ENCODE data around the gene OR5D18.
"Not testable (repeated sequence)": the region's sequence is repeated elsewhere in the genome, so short reads cannot be mapped to it uniquely, and the experiment has no call there.

OR5D18 gene

GRCh38 chr11:55819330-55819729 is at the start of gene OR5D18:
Gene OR5D18 (plus strand): TSS chr11:55819630. CDS start chr11:55819630, 0 bp downstream.
- DNase-seq (ENCODE audit: low read depth in 3 of 3): no peak

DNA sequence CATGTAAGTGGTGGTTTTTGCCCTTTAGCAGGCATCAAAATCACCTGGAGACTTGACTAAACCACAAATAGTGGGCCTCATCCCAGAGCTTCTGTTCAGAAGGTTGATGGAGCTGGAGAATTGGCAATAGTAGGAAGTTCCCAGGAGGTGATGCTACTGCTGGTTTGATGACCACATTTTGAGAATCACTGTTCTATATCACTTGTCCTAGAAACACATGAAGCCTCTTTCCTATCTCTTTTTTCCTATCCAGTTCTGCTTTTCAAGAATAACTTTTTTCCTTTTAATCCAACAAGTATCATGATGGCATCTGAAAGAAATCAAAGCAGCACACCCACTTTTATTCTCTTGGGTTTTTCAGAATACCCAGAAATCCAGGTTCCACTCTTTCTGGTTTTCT is 46.3 kb upstream of the OR5D18 start, which contains the start of gene OR5D13:
Gene OR5D13, plus strand, starts transcription at position 301 of the 400 bp plus-strand sequence. Its CDS starts 0 bp downstream, at position 301.
- DNase-seq (ENCODE audit: low read depth in 3 of 3): no peak

DNA sequence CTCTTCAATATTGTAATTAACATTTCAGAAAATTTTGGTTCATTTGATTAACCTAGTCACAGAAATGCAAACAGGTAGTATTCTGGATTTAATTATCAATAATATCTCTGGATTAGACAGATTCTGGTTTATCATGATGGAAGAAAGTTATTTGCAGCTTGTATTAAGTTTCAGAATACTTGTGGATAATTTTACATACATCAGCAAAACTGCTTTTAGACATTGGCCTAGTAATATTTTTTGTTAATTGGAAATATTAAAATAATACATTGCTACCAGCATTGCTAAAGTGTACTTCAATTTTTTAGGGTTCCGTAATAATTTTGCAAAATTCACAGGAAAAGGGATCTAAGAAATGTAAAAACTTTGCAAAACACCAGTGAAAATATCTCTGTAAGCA is 27.8 kb upstream of the OR5D18 start:
- no peak for DNase-seq (ENCODE audit: low read depth in 3 of 3)

DNA sequence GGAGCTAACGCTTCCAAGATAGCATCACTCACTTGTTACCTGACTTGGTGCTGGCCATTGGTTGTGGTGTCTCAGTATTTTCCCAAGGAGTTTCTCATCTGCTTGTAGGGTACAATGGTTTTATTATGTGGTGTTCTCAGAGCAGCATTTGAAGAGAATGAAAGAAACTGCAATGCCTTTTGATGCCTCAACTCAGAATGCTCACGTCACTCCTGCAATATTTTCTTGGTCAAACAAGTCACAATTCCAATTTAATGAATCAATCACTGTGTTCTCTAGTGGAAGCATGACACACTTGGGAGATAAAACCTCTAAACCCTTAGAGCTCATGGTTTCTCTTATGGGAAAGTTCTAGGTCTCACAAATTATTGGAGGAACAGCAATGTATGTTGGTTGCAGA is 26.1 kb upstream of the OR5D18 start:
- DNase-seq (ENCODE audit: low read depth in 3 of 3): no peak

- no peak for DNase-seq (ENCODE audit: low read depth in 3 of 3)
Observed at GRCh38 chr11:55795256-55795655, 24.2 kb upstream of the OR5D18 start, which contains the start of gene OR5D14. Gene OR5D14 (plus strand): TSS chr11:55795556. CDS start chr11:55795556, 0 bp downstream.

GRCh38 chr11:55806248-55806647 is 13.2 kb upstream of the OR5D18 start:
- DNase-seq (ENCODE audit: low read depth in 3 of 3): no peak

GRCh38 chr11:55811067-55811466 is 8.4 kb upstream of the OR5D18 start, which contains the start of gene OR5L1:
Gene OR5L1 (plus strand): TSS chr11:55811367. CDS start chr11:55811467, 100 bp downstream.
- no peak for DNase-seq (ENCODE audit: low read depth in 3 of 3)

DNA sequence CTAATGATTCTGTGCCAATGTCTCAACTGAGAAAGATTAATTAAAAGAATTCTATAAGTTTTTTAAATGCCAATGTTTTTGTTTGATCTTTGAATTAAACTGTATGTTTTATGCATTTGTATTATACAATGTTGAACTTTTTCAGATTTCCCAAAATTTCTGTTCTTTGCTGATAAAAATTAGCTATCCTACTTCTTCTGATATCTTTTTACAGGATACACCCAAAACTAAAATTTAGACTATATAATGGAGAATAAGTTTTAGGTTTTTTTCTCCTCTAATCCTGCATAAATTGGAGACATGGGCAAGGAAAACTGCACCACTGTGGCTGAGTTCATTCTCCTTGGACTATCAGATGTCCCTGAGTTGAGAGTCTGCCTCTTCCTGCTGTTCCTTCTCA is 7.5 kb downstream of the OR5D18 start, which contains the start of gene OR5L2:
Gene OR5L2, plus strand, starts transcription at position 301 of the 400 bp plus-strand sequence. Its CDS starts 0 bp downstream, at position 301.
- no peak for DNase-seq (ENCODE audit: low read depth in 3 of 3)

DNA sequence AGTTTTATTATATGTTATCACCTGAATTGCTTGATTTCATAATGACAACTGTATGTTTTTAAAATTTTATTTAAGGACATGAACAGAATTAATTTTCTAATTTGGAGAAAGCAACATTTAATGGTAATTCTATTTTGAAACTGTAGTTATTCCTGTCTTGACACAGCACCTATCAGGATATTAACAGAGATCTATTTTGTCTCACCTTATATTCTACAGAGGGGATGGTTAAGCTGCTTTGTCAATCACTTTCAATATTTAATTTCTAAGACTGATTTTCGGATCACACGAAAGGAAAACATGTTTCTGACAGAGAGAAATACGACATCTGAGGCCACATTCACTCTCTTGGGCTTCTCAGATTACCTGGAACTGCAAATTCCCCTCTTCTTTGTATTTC is 19.0 kb downstream of the OR5D18 start, which contains the start of gene OR5D16:
Gene OR5D16, plus strand, starts transcription at position 301 of the 400 bp plus-strand sequence. Its CDS starts 0 bp downstream, at position 301.
- DNase-seq (ENCODE audit: low read depth in 3 of 3): no peak

DNA sequence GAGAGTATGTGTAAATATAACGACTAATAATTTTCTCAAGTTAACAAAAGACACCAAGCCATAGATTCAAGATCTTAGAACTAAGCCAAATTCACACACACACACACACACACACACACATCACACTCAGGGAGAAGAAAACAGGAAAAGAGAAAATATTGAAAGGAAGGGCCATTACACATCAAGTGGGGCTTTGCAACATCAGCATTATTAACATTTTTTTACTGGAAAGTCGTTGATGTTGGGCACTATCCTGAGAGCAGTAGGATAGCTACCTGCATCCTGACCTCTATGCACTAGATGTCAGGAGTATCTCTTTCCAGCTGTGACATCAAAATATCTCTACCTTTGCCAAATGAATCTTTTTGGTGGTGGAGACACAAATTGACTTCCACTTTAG is 28.0 kb downstream of the OR5D18 start:
- no peak for DNase-seq (ENCODE audit: low read depth in 3 of 3)

DNA sequence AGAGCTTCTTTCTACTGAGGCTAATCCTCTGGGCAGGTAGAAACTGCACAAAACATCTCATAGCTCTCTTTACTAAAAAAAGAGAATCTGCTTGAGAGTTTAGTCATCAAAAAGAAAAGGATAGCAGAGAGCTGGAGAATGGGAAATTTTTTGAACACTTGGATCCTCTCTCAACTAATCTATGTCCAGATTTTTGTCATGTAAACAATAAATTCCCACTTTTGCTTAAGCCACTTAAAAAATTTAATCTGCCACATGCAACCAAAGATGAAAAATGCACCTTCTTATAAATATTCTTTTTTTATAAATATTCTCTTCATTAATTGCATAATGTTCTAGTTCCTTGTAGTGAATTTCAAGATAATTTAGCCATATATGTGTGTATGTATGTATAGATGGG is 29.6 kb downstream of the OR5D18 start:
- DNase-seq (ENCODE audit: low read depth in 3 of 3): no peak

- DNase-seq (ENCODE audit: low read depth in 3 of 3): no peak
Observed at GRCh38 chr11:55852141-55852540, 32.7 kb downstream of the OR5D18 start.

- DNase-seq (ENCODE audit: low read depth in 3 of 3): no peak
Observed at GRCh38 chr11:55854704-55855103, 35.3 kb downstream of the OR5D18 start.

DNA sequence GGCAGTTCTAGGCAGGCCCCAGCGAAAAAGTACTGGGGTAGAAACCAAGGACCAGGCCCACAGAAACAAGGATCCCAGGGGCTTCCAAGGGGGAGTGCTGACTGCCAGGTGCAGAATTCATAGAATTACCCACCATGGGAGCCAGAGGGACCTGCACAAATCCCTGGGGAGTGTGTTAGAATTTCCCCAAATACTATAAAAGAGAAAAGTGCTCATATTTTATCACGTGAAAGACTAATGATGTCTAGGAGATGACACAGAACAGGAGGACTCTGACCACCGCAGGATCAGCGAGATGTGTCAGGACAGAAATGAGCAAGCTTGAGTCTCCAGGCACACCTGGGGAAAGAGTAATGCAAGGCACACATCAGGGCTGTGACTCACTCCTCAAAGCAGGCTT is 47.9 kb downstream of the OR5D18 start:
- not testable (repeated sequence) for DNase-seq (ENCODE audit: low read depth in 3 of 3)
